ENCODE data around the gene DCTD. TPM values are rescaled to one million over a fixed set of nuclear protein-coding genes. Genes with fewer than 3 reads are reported as not detected.

DCTD gene
- total and polyA plus RNA-seq, 2 experiments from 2014 or later: 133 to 170 TPM

GRCh38 chr4:182875453-182876405 lies 41.5 kb downstream of the DCTD start:
- DNase-seq: no peak
- Histone ChIP-seq H3K4me2 (ENCODE audit: unreplicated experiment) (no peak overlapping the region), H3F3A (ENCODE audit: insufficient read depth) (no peaks in the 10 kb centered on the region), H3K36me3 (ENCODE audit: low read depth) (no peaks in the 10 kb centered on the region; the same call in 1 of the 2 replicates), H3K4me1 (ENCODE audit: insufficient read depth) (no peaks in the 10 kb centered on the region), H4K20me1 (ENCODE audit: insufficient read depth) (no peaks in the 10 kb centered on the region), H3K9me3 (ENCODE audit: low read depth) (no peaks in the 10 kb centered on the region), H3K9me2 (ENCODE audit: insufficient read depth) (no peaks in the 10 kb centered on the region), H3K27me3 (replicated peaks; ENCODE audit: insufficient read depth) (no peaks in the 10 kb centered on the region), H3K9ac (no peak overlapping the region), H3K27ac (no peak overlapping the region), H3K4me3 (no peak overlapping the region), H3K79me2 (ENCODE audit: insufficient read depth) (no peaks in the 10 kb centered on the region), H2AFZ (no peak overlapping the region)
- TF ChIP-seq EZH2phosphoT487 (IDR thresholded peaks at IDR 0.05; ENCODE audit: insufficient read depth, low read depth) (no peak), EZH2 (IDR thresholded peaks at IDR 0.05; ENCODE audit: insufficient read depth, poor library complexity, severe bottlenecking) (no peak)
- in situ Hi-C loops (cut with MboI): no loop called here
- WGBS, 2 experiments (ENCODE audit: low coverage in 1 of 2, low lambda C conversion rate in 2 of 2, missing lambda C conversion rate in 2 of 2): 90 to 92% methylated on average over 20 of the region's 20 CpGs

- H3K79me2 ChIP-seq (ENCODE audit: insufficient read depth): no peaks in the 10 kb centered on the region
- no peak for TF ChIP-seq EZH2phosphoT487 (IDR thresholded peaks at IDR 0.05; ENCODE audit: insufficient read depth, low read depth)
- no peak for TF ChIP-seq EZH2 (IDR thresholded peaks at IDR 0.05; ENCODE audit: insufficient read depth, poor library complexity, severe bottlenecking)
- DNase-seq: no peak
- no peaks in the 10 kb centered on the region for H3K36me3 ChIP-seq (ENCODE audit: low read depth)
- H2AFZ ChIP-seq: no peak overlapping the region
- no peaks in the 10 kb centered on the region for H4K20me1 ChIP-seq (ENCODE audit: insufficient read depth)
- no peaks in the 10 kb centered on the region for H3K9me3 ChIP-seq (ENCODE audit: low read depth)
- H3K9ac ChIP-seq: no peak overlapping the region
- H3K27me3 ChIP-seq (replicated peaks; ENCODE audit: insufficient read depth): no peaks in the 10 kb centered on the region
- no peaks in the 10 kb centered on the region for H3K9me2 ChIP-seq (ENCODE audit: insufficient read depth)
- H3K4me3 ChIP-seq: no peak overlapping the region
- no peaks in the 10 kb centered on the region for H3F3A ChIP-seq (ENCODE audit: insufficient read depth)
- no peak overlapping the region for H3K27ac ChIP-seq
- no peak overlapping the region for H3K4me2 ChIP-seq (ENCODE audit: unreplicated experiment)
- WGBS, 2 experiments (ENCODE audit: low coverage in 1 of 2, low lambda C conversion rate in 2 of 2, missing lambda C conversion rate in 2 of 2): 92 to 94% methylated on average over 10 of the region's 10 CpGs
- in situ Hi-C loops (cut with MboI): no loop called here
- no peaks in the 10 kb centered on the region for H3K4me1 ChIP-seq (ENCODE audit: insufficient read depth)
These were observed 42.3 kb downstream of the DCTD start for GRCh38 chr4:182874797-182875345.

GRCh38 chr4:182874304-182874751 lies 42.9 kb downstream of the DCTD start:
- no peaks in the 10 kb centered on the region for H3K4me1 ChIP-seq (ENCODE audit: insufficient read depth)
- H3K36me3 ChIP-seq (ENCODE audit: low read depth): no peaks in the 10 kb centered on the region
- DNase-seq: no peak
- no peak overlapping the region for H2AFZ ChIP-seq
- no peak for TF ChIP-seq EZH2 (IDR thresholded peaks at IDR 0.05; ENCODE audit: insufficient read depth, poor library complexity, severe bottlenecking)
- no peak for TF ChIP-seq EZH2phosphoT487 (IDR thresholded peaks at IDR 0.05; ENCODE audit: insufficient read depth, low read depth)
- H3K4me2 ChIP-seq (ENCODE audit: unreplicated experiment): no peak overlapping the region
- H3F3A ChIP-seq (ENCODE audit: insufficient read depth): no peaks in the 10 kb centered on the region
- H3K9me2 ChIP-seq (ENCODE audit: insufficient read depth): no peaks in the 10 kb centered on the region
- H3K4me3 ChIP-seq: no peak overlapping the region
- no peak overlapping the region for H3K9ac ChIP-seq
- in situ Hi-C loops (cut with MboI): no loop called here
- no peak overlapping the region for H3K27ac ChIP-seq
- H4K20me1 ChIP-seq (ENCODE audit: insufficient read depth): no peaks in the 10 kb centered on the region
- no peaks in the 10 kb centered on the region for H3K27me3 ChIP-seq (replicated peaks; ENCODE audit: insufficient read depth)
- H3K9me3 ChIP-seq (ENCODE audit: low read depth): no peaks in the 10 kb centered on the region
- 76 to 80% methylated on average over 12 of the region's 12 CpGs for WGBS, 2 experiments (ENCODE audit: low coverage in 1 of 2, low lambda C conversion rate in 2 of 2, missing lambda C conversion rate in 2 of 2)
- no peaks in the 10 kb centered on the region for H3K79me2 ChIP-seq (ENCODE audit: insufficient read depth)

- WGBS, 2 experiments (ENCODE audit: low coverage in 1 of 2, low lambda C conversion rate in 2 of 2, missing lambda C conversion rate in 2 of 2): 93 to 95% methylated on average over 13 of the region's 13 CpGs
- H2AFZ ChIP-seq: no peak overlapping the region
- H4K20me1 ChIP-seq (ENCODE audit: insufficient read depth): no peaks in the 10 kb centered on the region
- H3K4me2 ChIP-seq (ENCODE audit: unreplicated experiment): no peak overlapping the region
- H3K9ac ChIP-seq: no peak overlapping the region
- H3K4me1 ChIP-seq (ENCODE audit: insufficient read depth): no peaks in the 10 kb centered on the region
- no peak overlapping the region for H3K27ac ChIP-seq
- no peaks in the 10 kb centered on the region for H3K79me2 ChIP-seq (ENCODE audit: insufficient read depth)
- no peaks in the 10 kb centered on the region for H3F3A ChIP-seq (ENCODE audit: insufficient read depth)
- no peak for DNase-seq
- H3K36me3 ChIP-seq (ENCODE audit: low read depth): no peaks in the 10 kb centered on the region
- in situ Hi-C loops (cut with MboI): no loop called here
- no peak overlapping the region for H3K4me3 ChIP-seq
- H3K27me3 ChIP-seq (replicated peaks; ENCODE audit: insufficient read depth): no peaks in the 10 kb centered on the region
- H3K9me2 ChIP-seq (ENCODE audit: insufficient read depth): no peaks in the 10 kb centered on the region
- no peak for TF ChIP-seq EZH2 (IDR thresholded peaks at IDR 0.05; ENCODE audit: insufficient read depth, poor library complexity, severe bottlenecking)
- no peak for TF ChIP-seq EZH2phosphoT487 (IDR thresholded peaks at IDR 0.05; ENCODE audit: insufficient read depth, low read depth)
- H3K9me3 ChIP-seq (ENCODE audit: low read depth): no peaks in the 10 kb centered on the region
These were observed 43.5 kb downstream of the DCTD start for GRCh38 chr4:182873726-182874125.
